ENCODE measurements around the gene ZSWIM4.
"Not testable (repeated sequence)": the region's sequence is repeated elsewhere in the genome, so short reads cannot be mapped to it uniquely, and the experiment has no call there.

ZSWIM4 gene

DNA sequence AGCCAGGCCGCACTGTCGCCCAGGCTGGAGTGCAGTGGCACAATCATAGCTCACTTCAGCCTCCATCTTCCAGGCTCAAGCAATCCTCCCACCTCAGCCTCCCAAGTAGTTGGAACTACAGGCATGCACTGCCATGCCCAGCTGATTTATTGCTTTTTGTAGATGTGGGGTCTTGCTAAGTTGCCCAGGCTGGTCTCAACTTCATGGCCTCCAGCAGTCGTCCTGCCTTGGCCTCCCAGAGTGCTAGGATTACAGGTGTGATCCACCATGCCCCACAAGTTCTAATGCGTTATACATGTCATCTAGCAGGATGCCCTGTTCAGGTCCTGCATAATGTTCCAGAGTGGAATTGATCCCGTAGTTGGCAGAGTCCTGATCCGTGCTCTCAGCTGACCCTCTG lies 16.4 kb upstream of the ZSWIM4 start:
- FAIRE-seq = no peak

DNA sequence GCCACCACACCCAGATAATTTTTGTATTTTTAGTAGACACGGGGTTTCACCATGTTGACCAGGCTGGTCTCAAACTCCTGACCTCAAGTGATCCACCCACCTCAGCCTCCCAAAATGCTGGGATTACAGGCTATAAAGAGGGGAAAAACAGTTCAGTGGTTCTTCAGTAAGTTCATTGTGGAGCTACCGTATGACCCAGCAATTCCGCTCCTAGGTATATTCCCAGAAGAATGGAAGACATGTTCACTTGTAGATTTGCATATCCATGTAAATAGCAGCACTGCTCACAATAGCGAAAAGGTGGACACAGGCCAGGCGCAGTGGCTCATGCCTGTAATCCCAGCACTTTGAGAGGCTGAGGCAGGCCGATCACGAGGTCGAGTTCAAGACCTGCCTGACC lies 15.4 kb upstream of the ZSWIM4 start:
- FAIRE-seq = not testable (repeated sequence)

DNA sequence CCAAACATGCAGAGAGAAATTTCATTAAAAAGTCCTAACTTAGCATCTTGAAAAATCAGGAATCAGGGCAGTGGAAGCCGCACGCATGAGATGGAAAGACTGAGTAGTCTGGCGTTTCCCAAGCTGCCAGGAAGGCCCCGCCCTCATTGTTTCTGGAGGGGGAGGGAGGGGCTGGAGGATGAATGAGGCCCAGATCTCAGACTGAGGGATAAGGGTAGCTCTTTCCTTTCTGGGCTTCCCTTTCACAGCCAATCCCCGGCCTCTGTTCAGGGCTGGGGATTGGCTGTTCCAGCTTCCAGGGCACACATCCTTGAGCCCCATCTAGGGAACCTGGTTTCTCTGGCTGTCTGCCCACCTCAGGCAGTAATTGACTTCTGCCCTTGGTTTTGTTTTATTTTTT lies 13.7 kb upstream of the ZSWIM4 start:
- FAIRE-seq = no peak

DNA sequence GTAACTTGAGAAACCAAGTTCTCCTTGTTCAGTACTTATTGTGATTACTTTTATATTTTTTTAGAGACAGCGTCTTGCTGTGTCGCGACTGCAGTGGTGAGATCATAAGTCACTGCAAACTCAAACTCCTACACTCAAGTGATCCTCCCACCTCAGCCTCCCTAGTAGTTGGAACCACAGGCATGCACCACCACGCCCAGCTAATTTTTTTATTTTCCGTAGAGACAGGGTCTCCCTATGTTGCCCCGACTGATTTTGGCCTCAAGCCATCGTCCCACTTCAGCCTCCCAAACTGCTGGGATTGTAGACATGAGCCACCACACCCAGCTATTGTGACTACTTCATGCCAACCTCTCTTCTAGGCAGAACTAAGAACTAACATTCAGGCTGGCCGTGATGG lies 12.7 kb upstream of the ZSWIM4 start:
- FAIRE-seq = no peak

DNA sequence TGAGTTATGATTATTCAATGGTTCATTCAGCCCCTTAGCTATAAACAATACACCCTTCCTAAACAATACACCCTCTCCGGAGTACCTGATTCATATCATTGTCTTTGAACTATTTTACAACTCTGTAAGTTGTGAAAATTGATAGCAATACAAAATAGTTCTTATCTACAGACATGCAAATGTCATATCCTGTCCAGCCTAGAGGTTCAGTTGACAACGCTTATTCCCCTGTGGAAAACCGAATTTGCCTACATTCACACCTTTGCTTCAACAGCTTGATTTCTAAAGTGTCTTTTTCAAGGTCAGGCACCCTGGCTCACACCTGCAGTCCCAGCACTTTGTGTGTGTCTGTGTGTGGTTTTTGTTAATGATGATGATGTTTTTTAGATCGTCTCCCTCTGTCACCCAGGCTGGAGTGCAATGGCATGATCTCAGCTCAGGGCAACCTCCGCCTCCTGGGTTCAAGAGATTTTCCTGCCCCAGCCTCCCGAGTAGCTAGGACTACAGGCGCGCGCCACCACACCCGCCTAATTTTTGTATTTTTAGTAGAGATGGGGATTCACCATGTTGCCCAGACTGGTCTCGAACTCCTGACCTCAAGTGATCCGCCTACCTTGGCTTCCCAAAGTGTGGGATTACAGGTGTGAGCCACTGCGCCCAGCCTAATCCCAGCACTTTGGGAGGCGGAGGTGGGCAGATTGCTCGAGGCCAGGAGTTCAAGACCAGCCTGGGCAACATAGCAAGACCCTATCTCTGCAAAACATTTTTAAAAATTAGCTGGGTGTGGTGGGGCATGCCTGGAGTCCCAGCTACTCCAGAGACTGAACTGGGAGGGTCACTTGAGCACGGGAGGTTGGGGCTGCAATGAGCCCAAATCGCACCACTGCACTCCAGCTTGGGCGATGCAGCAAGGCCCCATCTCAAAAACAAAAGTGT lies 11.4 kb upstream of the ZSWIM4 start:
- no peak for FAIRE-seq

DNA sequence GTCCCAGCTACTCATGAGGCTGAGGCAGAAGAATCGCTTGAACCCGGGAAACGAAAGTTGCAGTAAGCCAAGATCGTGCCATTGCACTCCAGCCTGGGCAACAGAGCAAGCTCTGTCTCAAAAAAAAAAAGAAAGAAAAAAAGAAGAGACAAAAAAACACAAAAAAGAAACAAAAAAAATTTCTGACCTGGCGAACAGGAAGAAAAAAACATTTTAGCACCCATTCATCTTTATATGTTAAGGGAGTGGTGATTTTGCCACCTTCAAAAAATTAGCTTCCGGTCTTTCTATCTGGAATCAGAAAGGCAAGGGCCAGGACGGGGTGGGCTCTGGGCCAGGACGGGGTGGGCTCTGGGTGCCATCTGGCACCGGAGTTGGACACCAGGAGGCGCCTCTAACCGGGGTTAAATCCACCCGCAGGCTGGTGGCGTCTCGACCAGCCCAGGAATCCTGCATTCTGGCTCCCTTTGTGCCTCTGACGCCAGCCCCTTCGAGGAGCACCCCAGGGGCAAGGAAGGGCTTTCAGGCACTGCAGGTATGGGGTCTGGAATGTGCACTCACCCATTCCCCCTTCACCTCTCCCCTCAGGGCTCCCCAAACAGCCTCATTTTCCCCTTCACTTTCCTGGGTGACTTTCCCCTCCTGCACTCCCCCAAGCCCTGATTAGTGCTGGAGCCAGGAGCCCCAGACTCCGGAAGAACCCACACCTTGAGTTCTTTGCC lies 10.4 kb upstream of the ZSWIM4 start:
- FAIRE-seq = no peak

DNA sequence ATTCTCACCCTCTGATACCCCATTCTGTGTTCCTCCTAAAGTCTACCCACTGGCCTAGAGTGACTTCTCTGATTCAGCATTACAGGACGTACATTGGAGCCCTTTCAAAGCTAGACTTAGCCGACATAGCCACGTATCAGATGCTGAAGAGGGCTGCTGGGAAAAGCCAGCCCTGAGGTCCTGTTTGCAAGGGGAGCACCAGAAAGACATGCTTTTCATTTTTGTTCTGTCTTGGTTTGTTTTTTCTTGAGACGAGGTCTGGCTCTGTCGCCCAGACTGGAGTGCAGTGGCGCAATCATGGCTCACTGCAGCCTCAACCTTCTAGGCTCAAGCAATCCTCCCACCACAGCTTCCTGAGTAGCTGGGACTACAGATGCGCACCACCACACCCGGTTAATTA lies 6.3 kb upstream of the ZSWIM4 start:
- FAIRE-seq = no peak

DNA sequence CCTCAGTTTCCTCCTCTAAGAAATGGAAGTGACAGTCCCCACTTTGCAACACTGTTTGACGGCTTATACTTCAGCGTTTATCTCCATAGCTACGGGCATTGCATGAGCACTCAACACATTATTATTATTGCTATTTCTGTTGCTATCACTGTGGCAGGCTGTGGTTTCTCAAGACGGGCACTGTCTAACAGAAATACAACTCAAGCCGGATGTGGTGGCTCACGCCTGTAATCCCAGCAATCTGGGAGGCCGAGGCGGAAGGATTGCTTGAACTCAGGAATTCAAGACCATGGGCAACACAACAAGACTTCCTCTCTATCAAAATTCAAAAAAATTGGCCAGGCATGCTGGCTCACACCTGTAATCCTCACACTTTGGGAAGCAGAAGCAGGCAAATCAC lies 4.9 kb upstream of the ZSWIM4 start:
- FAIRE-seq = no peak

DNA sequence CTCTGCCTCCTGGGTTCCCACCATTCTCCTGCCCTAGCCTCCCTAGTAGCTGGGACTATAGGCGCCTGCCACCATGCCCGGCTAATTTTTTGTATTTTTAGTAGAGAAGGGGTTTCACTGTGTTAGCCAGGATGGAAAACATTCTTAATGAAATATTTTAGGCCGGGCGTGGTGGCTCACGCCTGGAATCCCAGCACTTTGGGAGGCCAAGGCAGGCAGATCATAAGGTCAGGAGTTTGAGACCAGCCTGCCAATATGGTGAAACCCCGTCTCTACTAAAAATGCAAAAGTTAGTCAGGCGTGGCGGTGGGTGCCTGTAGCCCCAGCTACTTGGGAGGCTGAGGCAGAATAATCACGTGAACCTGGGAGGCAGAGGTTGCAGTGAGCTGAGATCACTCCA lies 1.9 kb upstream of the ZSWIM4 start:
- FAIRE-seq = not testable (repeated sequence)

DNA sequence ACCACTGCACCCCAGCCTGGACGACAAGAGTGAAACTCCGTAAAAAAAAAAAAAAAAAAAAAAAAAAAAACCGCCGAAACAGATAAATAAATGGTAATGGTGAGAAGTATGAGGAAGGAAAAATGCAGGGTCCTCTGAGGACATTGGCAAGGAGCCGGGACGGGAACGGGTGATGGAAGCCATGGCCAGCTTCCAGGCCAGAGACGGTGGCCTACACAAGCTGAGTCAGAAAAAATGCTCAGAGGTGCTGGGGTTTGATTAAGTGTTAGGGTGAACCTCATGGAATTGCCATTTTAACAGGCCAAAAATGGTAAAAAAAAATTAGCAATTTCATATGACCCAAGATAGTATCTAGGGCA lies 866 bp upstream of the ZSWIM4 start:
- FAIRE-seq = no peak

DNA sequence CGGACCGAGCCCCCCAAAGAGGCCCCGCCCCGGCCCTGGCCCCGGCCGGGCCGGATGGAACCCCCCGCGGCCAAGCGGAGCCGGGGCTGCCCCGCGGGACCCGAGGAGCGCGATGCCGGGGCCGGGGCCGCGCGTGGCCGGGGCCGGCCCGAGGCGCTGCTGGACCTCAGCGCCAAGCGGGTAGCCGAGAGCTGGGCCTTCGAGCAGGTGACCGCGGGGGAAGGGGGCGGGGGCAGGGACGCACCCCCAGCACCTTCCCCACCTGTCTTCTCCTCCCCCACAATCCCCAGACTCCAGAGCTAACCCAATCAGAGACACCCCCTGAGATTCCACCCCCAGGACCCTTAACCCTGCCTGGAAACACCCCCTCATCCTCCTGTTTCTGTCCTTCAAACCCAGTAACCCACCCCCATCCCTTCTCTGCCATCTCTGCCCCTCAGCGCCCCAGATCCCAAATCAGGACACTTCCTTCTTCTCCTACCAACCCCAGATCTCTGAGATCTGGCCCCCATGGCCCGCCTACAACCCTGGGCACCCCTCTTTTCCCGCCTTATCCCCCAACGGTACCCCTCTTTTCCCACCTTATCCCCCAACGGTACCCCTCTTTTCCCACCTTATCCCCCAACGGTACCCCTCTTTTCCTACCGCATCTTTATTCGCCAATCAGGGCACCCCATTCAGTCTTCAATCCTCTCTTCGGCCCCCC lies 505 bp downstream of the ZSWIM4 start:
- no peak for FAIRE-seq

DNA sequence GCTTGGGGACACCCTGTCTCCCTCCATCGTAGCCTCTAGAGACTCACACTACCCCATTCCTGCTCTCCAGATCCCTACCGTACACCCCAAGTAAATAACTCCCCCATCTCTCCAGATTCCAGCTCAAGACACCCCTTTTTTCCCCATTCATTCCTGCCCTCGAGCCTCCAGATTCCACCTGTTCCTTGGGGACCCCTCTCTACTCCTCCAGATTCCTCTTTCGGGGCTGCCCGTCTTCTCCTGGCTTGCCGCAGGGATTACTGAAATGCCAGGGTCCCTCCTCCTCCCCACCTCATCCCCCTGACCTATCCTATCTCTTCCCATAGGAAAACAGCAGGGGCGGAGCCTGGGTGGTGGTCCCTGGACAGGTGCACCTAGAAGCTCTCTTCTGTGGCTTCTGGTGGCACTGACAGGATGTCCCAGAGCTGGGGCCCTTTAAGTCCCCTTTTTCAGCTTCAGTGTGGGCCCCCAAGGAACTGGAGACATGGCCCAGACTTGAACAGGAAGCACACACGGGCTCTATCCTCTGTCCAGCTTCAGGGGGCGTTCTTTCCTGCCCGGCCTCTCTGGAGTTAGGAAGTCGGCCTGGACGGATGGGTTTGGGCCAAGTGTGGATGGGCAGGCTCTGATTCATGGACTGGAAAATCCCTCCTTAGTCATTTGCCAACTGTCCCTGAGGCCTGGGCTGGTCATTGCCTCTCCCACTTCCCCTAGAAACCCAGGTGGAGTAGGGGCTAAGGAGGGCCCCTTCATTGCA lies 1.2 kb downstream of the ZSWIM4 start:
- no peak for FAIRE-seq

DNA sequence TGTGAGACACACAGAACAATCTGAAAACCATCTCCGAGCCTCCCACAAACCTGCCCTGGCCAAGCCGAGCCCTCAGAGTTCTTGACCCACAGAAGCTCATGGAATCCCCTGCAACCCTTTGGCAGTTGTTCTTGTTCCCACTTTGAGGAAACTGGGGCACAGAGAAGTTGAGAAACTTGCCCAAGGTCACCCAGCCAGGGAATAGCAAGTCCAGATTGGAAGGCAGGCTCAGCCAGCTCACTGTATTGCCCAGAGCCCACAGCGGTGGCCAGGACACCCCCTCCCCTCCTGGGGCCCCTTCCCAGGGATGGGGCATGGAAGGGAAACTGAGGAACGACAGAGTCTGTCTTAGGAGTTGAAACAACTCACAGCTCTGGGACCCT lies 1.8 kb downstream of the ZSWIM4 start:
- FAIRE-seq = no peak

DNA sequence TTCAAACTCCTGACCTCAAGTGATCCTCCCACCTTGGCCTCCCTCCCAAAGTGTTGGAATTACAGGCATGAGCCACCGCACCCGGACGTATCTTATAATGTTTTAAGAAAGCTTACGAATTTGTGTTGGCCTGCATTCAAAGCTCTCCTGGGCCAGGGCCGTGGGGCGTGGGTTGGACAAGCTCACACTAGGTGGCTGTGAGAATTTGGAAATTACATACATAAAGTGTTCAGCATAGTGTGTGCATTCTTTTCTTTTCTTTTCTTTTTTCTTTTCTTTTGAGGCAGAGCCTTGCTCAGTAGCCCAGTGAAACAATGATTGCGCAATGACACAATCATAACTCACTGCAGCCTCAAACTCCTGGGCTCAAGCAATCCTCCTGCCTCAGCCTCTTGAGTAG lies 2.6 kb downstream of the ZSWIM4 start:
- FAIRE-seq = no peak

DNA sequence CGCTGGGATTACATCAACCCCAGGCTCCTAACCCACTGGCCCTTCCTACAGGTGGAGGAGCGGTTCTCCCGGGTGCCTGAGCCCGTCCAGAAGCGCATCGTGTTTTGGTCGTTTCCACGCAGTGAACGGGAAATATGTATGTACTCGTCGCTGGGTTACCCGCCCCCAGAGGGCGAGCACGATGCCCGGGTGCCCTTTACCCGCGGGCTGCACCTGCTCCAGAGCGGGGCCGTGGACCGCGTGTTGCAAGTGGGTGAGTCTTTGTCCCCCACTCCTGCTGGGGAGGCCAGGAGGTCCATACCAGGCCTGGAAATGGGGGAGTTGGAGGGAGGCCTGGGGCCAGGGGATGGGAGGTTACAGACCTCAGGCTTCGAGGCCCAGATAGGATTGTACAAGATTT lies 4.4 kb downstream of the ZSWIM4 start:
- no peak for FAIRE-seq

DNA sequence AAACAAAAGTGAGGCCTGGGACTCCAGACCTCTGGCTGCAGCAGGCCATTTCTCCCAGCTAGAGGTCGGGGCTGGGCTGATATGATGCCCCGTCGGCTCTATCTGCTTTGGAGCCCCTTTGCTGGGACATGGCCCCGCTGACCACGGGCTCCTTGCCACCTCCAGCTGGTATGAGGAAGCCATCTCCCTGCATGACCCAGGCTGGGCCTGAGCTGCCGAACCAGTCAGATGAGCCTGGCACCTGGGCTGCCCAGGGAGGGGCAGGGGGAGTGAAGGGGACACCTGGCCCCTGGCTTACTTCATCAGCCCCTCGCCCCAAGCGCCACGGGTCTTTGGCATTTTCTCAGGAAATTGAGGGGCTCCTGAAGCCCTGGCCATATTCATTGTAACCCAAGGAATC lies 7.8 kb downstream of the ZSWIM4 start:
- no peak for FAIRE-seq

DNA sequence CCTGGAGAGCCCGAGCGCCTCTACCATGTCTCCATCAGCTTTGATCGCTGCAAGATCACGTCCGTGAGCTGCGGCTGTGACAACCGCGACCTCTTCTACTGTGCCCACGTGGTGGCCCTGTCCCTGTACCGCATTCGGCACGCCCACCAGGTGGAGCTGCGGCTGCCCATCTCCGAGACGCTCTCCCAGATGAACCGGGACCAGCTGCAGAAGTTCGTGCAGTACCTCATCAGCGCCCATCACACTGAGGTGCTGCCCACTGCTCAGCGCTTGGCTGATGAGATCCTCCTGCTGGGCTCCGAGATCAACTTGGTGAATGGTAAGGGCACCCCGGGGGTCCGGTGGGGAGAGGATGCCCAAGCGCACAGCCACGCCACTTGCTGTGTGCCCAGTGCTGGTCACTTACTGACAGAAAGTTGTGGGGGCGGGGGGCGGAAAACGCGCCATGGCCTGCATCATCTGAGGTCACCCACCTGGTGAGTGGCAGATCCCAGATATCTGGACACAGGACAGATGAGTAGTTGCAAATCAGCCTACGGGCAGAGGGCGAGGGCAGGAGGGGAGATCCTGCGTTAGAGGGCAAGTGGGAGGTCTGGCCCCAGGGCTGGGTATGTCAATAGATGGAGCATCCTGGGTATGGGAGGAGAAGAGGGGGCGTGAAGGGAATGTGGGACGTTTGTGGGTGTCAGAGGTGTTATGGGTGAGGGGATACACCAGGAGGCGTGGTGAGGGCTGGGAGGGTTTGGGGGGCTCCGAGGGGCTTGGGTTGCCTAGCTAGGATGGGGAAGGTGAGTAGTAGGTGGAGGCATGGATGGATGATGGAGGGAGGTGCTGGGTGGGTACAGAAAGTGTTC lies 9.8 kb downstream of the ZSWIM4 start:
- FAIRE-seq = no peak

DNA sequence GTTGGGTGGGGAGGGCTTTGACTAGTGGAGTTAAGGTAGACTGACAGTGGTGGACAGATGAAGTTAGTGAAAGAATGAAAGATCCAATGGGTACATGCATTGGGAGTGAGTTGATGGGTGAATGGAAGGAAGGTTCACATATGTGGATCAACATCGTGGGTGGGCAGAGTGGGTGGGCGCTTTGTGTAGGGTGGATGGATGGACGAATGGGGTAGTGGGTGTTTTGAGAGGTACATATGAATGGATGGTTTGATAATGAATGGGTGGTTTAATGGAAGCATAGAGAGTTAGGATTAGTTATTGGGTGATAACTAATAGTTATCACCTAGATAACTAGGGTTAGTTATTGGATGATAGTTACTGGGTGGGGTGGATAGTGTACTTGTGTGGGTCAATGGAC lies 11.5 kb downstream of the ZSWIM4 start:
- FAIRE-seq = no peak

DNA sequence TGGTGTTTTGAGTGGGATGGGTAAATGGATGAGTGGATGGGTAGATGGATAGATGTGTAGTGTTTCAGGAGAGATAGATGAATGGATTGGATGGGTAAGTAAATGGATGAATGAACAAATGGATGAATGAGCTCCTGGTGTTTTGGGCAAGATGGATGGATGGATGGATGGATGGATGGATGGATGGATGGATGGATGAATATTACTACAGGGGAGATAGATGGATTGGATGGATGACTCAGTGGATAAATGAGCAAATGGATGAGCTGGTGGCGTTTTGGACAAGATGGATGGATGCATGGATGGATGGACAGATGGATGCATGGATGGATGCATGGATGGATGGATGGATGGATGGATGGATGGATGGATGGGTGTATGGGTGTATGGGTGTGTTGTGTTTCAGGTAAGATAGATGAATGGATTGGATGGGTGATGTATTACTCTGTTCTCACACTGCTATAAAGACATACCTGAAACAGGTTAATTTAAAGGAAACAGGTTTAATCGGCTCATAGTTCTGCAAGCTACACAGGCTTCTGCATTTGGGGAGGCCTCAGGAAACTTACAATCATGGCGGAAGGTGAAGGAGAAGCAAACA lies 12.3 kb downstream of the ZSWIM4 start:
- no peak for FAIRE-seq

DNA sequence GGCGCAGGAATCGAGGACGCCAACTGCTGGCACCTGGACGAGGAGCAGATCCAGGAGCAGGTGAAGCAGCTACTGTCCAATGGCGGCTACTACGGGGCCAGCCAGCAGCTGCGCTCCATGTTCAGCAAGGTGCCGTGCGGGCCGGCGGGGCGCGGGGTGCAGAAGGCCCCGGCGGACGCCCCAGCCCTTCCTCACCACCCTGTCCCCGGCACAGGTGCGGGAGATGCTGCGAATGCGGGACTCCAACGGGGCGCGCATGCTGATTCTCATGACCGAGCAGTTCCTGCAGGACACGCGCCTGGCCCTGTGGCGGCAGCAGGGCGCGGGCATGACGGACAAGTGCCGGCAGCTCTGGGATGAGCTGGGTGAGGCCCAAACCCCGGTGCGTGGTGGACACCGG lies 13.6 kb downstream of the ZSWIM4 start:
- FAIRE-seq = no peak

DNA sequence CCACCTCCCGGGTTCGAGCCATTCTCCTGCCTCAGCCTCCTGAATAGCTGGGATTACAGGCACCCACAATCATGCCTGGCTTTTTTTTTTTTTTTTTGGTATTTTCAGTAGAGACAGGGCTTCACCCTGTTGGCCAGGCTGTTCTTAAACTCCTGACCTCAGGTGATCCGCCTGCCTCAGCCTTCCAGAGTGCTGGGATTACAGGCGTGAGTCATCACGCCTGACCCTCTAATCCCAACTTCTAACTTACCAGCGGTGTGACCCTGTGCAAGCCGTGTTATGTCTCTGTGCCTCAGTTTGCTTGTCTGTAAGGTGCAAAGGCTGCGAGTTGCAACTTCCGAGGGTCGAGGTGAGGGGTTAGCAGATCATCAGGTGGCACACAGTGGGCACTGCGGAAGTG lies 17.3 kb downstream of the ZSWIM4 start:
- FAIRE-seq = no peak

DNA sequence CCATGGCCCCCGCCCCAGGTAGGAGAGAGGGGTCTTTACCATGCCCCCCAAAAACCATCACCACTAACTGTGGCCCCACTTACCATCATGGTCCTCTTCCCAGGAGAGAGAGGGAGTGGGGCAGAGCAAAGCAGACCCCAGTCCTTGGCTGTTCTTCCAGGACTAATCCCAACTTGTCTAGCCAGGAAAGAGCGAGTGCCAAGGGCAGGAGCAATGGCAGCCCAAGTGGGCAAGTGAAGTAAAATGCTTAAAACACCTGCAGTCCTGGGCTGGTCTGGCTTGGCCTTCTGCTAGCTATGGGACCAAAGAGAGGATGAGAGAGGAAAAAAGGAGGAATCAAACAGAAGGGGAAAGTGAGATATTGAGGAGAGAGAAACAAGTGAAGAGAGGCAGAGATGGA lies 17.9 kb downstream of the ZSWIM4 start:
- no peak for FAIRE-seq
